Stimulated activated CD8-positive, alpha-beta memory T cell treated with anti-CD3 and anti-CD28 coated beads, Interleukin-15, amount 100 ng/mL, for 24 hours (primary cell): Measurements from ENCODE around the gene RALB.
A peak's percentile ranks its signal among the peaks of the same experiment; 100 is the strongest.

Source experiments
- DNase-seq: peaks from one replicate; pipeline ENCODE4 v3.0.0-alpha.2; 2020; ENCODE audit warnings: low read depth

RALB gene, protein sequence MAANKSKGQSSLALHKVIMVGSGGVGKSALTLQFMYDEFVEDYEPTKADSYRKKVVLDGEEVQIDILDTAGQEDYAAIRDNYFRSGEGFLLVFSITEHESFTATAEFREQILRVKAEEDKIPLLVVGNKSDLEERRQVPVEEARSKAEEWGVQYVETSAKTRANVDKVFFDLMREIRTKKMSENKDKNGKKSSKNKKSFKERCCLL

DNA sequence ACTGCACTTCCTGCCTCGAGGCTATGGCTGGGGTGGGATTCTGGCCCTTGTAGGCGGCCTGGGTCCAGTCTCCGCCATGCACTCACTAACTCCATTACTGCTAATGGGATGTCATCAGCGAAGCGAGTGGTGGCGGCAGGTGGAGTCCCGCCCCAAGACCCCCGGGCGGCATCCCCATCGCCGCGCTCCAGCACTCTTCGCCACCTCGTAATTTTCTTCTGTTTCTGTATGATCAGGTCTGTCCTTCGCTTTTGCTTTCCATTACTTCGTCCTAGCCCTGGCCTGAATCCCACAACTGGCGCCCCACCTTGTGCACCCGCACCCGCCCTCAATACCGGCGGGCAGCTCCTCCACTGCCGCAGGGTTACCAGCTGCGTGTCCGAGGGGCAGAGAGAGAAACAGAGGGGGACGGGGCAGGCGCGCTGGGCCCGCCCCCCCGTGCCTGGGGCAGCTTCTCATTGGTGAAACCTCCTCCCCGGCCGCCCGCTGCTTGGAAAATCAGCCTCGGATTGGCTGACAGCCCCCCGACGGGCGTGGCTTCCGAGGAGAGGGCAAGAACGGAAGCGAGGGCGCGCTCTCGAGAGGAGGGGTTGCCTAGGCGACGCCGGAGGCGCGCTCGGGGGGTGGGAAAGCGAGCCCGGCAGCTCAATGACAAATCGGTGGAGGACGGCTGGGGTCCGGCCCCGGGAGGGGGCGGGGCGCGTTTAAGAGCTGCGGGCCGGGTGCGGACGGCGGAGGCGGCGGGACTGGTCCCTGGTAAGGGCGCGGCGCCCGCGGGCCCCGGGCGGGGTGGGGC, at the start of gene RALB:
TSS of gene RALB (plus strand) at position 628 of the 796 bp plus-strand sequence. CDS start 25,813 bp downstream, outside the sequence.
- DNase-seq = peak; percentile 94

DNA sequence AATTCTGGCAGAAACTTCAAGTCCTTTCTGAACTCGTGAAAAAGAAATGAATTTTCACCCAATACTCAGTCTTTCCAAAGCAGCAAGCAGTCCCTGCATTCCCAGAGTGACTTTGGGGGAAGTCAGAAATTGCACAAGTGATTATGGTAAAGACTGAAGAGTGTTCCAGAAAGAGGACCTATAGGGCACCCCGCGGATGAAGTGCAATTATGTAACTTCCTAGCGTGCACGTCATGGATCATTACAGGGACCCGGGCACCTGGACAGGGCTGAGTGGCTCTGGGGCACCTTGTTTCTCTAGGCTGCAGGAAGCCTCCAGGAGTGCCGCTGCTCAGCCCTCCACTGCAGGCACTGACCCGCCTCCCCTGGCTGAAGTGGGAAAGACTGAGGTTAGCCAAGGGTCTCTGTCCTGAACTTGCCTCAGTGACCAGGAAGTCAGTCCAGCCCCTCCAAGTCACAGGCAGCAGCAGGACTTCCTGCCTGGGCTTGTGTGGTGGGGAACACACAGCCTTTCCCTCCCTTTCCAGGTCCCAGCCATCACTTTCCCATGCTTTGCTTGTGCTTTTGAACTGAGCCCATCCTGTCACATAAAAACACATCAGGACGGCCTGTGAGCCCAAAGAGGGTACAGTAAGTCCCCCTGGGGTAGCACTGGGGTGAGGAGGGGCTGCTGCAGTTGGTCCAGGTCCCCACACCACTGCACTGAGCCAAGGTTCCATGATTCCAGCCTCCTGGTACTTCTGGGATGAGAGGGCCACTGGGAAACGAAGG, 49.2 kb upstream of the RALB start:
- DNase-seq = no peak

DNA sequence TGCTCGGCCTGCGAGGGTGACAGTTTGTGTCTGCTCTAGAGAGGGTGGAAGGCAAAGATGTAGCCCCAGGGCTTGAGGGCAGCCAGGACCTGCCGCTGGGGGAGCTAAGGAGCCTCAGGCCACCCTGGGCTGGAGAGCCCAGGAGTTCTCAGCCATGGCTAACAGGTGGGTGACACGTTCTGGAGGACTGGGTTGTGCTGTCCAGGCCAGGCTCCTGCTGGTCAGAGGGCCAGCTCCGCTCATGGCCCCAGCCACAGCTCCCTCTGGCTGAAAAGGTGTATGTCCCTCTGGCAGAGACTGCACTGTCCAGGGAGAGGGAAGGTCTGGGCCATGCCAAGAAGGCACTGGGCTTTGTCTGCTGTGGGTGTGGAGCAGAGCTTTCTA, 48.6 kb upstream of the RALB start:
- DNase-seq = no peak

DNA sequence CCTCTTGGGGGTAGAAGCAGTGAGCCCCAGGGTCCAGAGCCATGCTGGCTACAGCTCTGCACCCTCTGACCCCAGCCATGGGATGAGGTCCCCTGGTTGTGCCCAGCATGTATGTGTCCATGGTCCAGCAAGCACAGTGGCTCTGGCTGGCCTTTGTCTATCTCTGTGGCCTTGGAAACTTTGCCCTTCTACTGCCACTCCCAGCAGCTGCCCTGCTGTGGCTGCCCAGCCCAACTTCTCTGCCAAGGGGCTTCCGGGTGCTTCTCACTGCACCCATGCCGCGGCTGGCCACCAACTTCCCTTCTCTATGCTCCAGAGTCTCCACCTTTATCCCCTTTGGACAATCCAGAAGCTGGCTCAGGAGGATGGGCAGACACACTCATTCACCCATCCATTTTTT, 48.2 kb upstream of the RALB start:
- no peak for DNase-seq

DNA sequence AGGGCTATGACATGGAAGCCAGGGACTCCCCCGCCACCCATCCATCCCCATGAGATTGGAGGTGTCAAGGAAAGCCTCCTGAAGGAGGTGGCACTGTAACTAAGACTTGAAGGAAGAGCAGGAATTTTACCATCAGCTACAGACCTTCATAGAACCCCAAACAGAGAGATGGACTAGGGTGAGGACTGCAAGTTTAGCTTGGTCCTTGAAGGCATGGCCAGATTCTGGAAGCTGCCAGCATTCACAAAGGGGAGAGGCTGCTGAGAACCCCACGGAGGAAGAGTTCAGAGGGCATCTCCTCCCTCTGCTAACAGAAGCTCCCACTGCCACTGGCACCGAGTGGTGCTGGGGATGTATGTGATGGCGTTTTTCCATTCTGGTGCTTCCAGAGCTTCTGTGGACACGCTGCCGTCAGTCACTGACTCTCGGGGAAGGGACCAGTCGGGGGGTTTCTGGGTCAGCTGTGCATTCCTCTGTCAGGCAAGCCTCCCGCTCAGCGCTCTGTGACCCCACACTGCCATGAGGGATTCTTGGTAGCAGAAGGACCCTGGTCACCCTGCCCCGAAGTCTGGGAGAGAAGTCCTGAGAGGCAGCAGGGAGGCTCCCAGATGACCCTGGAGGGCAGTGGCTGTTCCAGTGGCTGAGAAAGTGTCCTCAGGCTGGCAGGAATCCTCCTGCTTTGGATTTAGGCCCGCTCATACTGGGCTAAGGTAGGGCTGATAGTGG, 47.5 kb upstream of the RALB start:
- no peak for DNase-seq

DNA sequence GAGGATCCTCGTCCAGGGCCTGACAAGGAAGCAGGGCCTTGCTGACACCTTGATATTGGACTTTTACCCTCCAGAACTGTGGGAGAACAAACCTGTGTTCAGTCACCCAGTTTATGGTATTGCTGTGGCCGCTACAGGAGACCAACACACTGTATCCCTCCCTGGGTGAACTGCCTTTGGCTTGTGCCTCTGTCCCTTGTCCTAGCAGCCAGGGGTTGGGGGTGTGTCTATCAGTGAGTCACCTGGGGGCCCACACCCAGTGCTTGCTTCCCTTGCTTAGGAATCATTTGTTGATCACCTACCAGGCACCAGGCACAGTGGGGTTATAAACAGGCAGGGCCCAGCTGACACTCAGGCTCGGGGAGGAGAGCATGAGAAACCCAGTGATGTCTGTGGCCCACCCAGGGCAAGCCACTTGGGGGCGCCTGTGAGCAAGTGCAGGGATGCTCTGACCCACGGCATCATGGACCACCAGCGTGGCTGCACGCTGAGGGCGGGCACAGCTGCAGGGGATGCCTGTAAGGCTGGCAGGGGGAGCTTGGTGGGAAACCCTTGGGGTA, 46.5 kb upstream of the RALB start:
- peak; percentile 30 for DNase-seq

DNA sequence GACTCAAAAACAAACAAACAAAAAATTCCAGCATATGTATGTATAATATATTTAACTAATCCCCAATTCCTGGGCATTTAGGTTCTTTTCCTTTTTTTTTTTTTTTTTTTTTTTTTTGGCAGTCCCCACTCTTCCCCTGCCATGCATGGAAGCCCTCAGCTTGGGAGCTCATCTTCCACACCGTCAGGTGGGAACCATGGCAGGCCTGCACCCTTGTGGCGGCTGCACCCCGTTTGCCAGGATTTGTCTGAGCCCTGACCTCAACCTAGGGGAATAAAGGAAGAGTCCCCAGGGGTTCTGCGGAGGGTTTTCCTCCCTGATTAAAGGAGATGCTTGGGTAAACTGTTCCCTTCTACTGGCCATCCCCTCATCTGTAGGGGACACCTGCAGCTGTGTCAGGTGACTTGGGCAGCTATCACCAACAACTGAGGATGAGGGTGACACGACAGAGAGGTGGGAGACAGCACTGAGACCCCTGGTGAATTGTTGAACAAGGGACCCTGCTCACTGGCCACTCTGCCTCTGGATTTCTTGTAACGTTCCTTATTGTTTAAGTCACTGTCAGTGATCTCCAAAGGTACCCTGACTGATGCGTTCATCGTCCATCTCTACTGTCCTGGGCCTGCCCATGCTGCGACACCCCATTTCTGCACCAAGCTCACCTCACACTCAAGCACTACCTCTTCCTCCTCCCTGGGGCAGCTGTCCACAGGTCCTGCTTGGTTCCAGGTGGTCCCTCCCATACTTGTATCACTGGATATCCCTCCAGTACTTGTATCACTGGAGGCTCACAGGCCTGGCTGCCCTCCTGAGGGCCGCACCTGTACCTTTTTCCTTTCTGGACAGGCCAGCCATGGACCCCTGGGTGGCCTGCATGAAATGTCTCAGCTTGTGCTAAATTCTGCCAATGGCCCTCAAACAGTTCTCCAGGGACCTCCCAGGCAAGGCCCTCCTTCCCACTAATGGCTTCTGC, 44.0 kb upstream of the RALB start:
- no peak for DNase-seq

DNA sequence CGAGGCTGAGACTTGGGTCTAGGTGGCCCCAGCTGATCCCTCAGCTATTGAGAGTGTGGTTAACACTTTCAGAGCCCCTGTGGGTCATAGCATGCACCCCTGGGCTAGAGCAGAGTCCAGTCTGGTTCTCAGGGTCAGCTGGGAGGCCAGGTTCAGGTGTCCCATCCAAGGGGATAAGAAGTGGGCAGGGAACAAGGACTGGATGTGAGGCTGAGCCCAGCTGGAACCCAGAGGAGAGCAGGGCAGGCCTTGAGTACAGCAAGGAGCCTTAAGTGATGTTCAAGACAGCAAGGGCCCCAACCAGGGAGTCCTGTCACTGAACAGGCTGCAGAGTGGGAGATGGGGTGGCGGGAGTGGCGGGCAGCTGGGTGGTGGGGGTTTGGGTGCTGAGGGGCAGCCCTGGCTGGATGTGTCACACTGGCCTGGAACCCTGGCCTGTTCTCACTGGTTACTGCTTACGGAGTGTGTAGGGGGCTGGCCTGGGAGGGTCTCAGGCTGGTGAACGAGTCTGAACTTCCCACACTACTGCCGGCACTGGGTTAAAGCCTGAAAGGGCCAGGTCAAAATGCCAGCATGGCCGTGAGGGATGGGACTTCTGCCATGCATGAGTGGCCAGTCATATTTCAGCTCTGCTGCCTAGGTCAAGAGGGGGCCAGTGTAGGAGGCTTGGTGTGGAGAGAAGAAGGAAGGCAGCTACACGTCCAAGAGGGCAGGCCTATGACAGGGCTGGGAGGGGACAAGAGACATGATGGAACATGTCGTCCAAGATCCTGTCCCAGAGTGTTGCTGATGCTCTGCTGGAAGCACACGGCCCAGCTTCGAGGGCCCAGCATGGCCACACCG, 43.0 kb upstream of the RALB start:
- no peak for DNase-seq

DNA sequence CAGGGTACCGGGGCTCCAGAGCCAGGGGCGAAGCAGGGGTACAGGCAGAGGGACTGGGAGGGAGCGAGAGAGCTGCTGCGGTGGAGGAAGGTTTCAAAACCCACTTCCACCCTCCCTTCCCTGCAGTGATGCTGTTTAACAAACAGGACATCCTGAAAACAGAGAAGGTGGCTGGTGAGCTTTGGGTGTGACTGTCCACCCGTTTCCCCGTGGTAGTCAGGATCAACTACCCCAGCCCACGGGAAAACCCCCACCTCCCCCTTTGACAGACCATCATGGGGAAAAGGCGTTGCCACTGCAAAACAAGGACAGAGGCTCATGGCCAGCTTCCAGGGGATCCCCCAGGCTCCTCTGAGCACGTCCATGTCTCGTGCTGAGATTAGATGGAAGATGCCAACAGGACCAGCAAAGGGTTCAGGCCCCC, 42.4 kb upstream of the RALB start:
- DNase-seq = no peak

DNA sequence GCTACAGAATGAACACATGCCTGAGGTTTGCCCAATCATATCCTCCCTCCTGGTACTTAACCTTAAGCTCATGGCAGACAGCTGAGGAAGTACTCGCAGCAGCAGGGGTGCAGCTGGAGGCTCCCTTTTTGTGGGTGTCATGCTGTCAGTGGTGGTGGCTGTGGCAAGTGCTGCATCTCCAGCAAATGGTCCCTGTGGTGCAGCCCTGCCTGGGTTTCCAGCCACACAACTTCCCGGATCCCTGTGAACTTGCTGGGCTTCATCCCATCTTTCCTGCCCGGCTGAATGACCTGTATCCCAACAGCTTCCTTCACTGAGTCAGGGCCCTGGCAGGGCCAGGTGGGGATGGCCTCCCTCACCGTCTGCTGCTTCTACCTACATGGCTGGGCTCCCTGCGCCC, 34.5 kb upstream of the RALB start:
- no peak for DNase-seq

DNA sequence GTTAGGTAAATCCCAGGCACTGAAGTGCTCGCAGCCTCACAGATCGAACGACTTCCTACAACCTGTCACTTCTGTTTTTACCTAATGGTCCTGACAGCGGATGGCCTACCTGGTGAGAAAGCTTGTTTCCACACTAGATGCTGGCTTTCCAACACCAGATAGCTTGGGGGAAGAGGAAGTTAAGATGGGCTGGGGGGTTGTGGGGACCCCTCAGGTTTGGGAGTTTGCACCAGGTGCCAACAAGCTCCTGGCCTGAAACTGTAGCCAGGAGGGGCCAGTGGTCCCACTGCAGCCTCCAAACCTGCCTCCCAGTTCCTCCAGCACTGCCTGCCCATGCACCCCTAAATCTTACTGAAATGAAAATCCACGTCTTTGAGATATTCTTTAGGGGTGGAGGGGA, 33.4 kb upstream of the RALB start:
- no peak for DNase-seq

DNA sequence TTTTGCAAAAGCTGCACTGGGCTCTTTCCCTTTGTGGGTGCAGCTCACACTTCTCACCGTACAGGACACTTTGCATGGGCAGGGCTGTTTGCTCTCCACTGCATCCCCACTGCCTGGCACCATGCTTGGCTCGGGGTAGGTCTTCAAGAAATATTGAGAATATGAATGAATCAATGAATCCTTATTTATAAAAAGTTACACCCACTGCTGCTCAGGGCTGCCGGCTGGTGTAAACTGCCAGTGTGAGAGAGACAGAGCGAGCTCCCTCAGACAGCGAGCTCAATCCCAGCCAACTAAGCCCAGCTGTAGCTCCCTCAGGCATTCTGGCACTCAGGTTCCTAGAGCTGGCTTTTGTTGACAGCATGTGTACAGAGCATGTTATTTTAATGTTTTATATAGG, 32.9 kb upstream of the RALB start:
- no peak for DNase-seq

DNA sequence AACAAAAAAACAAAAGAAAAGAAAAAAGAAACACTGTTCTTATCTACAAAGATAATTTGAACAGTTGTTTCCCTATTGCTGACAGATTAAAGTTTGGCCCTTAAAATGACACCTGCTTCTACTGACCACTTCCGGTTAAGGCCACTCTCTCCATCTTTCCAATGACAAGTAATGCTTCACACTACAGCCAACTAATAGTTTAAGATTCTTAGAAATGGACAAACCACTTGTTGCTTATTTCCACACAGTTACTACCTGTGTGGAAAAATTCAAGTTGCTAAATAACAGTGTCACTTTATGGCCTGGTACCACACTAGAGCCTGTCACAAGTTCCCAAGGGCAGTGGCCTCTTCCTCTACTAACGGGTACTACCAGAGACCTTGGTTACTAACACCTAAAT, 31.9 kb upstream of the RALB start:
- no peak for DNase-seq

DNA sequence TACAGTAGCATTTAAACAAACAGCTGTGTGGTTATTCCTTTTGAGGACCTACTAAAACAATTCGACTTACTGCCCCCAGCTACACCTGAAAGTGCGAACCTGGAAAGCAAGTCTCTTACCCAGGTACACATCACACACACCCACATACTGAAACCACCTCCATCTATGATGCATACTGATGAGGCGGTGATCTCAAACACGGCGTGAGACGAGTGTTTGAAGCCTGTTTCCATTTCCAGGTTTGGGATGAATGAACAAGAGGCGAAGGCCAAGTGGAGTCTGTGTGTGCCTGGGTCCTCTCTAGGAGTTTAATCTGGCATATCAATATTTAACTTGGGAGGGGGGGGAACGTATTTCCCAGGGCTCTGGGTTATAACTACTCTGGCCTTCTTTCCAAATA, 31.0 kb upstream of the RALB start:
- no peak for DNase-seq

DNA sequence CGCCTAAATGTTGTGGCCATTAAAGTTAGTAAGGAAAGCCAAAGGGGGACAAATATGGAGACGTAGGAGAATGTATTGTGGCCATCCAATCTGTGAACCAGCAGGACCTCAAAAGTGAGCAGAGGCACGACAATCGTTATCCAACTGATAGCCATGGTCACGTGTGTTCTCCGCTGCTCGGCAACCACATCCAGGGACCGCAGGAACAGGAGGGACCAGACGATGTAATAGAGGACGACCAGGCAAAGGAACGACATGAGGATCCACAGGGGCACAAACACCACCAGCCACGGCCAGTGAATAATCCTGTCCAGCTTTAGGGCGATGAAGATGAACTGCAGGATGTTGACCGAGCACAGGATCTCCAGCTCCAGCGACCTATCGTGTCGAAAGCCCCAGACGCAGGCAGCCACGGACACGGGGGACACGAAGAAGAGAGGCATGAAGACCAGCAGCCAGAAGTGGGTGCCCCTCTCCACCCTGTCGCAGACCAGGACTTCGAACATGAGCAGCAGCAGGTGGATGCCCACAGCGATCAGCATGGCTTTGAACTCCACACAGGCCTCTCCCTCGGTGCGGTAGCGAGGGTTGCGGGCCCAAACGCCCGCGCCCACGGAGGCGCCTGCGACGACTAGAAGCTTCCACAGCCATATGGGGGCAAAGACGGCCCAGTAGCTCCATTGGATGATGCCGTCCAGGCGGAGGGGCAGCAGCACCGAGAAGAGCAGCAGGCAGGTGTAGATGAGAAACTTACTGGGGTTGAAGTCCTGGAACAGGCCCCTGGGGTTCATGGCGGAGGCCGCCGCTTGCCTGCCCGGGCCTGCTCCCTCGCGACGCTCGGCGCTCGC, 30.2 kb upstream of the RALB start:
- DNase-seq = no peak

DNA sequence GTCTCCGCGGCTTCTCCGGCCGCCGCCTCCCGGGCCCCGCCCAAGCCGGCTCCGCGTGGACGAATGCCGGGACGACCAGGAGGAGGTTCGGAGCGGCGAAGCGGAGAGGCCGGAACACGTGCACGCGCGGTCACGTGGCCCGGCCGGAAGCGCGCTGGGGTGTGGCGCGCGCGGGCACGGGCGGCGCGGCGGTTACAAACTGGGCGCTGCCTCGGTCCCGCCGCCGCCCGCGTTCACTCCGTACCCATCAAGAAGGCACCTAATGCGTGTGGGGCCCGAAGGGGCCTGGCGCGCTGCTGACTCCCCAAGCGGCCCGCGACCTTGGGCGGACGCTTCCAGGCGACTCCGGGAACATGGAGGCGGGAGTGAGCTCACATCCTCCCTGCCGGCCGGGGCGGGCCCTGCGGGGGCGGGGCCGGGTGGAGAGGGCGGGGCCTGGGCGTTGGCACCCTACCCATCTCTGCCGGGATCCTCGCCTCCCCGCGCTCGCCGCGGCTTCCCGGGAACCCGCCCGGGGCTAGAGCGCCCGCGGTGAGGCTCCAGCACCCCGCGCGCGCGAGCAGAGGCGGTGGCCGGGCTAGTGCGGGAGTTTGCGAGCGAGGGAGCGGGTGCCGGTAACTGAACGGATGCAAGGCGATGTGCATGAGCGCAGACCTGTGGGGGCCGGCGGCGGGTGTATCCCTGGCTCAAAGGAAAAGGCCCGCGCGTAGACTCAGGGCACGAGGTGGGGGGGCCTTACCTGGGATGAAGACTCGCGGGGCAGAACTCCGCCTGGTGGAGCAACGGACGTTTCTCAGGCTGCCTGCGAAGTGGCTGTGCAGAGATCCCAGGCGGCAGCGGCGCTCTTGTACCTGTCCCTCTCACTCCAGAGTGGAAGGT, 29.4 kb upstream of the RALB start, which contains the start of gene TMEM185B:
TSS of gene TMEM185B (minus strand) at position 367 of the 879 bp plus-strand sequence. CDS start 424 bp downstream, outside the sequence.
- DNase-seq = peak; percentile 80

DNA sequence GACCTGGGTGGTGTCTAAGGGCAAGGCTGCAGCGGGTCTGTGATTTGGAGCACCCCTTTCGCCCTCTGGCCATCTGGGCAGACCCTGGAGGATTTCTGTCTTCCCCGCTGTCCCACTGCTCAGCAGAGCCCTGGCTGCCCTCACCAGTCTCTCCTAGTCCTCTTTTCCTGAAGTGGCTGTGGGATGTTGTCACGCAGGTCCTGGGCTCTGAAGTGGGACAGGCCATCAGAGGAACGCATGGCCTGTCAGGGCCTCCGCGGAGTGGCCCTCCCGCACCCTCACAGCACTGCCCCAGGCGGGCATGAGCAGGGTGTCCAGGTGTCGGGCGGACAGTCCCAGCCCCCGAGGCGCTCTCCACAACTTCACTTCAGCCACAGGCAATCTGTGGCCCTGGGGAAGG, 28.4 kb upstream of the RALB start:
- DNase-seq = no peak
